CD4-positive, alpha-beta T cell treated with Interleukin-2 at 100 ng/mL for 4 hours (primary cell): ENCODE data around the gene LRRC49.
"Not testable (repeated sequence)": the region's sequence is repeated elsewhere in the genome, so short reads cannot be mapped to it uniquely, and the experiment has no call there.

Experiments used
- DNase-seq: peaks from one replicate; pipeline ENCODE4 v3.0.0-alpha.2; 2020; ENCODE audit warnings: low spot score

Gene LRRC49

DNA sequence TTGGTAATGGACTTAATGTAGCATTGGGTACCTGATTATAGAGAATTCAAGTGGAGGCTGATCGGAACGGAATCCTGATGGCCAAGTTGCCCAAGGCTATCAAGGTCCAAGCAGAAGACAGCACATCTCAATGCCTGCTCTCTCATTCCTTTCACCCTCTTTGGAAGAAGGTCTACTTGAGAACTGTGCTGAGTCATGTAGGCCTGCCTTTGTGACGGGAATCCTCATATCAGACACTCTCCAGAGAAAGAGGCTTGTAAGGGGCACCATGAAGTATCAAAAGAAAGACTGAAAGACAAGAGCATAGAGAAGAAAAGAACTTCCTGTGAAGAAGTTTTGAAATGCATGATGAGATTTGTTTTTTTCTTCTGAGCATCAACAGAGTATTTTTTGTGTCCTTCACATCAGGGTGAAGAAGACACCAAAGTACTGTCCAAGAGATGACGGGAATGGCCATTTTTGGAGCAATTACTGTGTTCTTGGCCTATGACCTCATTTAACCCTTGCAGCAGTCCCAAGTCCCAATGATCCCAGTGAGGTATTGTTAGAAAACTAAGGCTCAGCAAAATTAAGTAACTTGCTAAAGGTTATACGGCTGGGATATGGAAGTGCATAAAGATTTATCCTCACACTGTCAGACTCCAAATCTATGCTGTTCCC is 25.5 kb upstream of the LRRC49 start:
- DNase-seq: no peak

DNA sequence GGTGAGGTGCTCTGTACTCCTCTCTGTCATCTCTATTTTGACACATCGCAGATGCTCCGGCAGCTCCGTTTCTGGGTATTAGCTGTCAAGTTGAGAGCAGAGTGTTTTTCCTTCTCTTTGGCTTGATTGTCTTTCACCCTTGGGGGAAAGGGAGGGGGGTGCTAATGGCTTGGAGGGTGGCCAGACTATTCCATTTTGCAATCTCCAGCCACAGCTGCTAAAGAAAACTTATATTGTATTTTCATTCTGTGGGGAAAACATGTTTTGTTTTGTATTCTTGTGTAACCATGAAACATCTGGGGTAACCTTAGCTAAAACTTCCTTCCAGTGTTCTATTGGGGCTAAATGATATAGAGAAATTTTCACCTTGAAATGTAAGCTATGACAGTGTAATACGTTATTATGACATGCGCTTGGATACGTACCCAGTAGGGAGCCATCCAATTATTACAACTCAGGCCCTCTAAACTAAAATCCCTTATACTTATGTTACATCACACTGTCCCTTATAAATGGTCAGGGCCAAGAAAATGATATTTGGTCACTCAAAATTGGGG is 24.6 kb upstream of the LRRC49 start:
- no peak for DNase-seq

DNA sequence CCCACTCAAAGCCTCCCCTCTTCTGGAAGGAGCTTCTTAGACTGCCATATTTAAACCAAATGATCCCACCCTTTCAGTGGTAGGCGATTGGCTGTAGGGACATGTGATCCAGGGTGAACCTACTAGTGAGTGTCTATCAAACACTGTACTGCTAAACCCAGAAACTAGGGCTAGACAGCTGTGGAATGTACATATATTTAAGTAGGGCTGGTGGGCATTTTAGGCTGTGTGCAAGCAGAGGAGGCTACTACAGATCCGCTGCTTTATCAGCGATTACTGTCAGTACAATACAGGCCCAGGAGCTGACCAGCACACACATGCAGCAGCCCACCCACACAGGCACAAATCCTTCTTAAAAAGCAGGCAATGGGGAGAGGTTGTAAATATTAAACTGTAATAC is 23.3 kb upstream of the LRRC49 start:
- DNase-seq: no peak

DNA sequence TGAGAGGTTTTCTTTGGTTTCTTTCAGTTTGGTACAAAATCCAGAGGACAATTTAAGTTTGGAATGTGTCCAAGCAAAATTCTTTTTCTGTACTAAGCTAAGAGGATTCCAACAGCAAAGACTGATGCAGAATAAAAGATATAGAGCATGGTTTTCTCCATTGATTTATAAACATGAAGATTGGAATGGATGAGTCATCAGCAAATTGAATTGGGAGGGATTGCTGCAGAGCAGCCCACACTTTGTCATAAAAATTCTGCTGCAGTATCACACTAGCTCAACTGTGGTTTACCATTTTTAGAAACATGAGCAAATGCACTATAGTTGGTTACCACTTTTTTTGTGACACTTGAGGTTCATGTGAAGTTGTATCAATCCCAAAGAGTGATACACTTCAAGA is 22.6 kb upstream of the LRRC49 start:
- no peak for DNase-seq

DNA sequence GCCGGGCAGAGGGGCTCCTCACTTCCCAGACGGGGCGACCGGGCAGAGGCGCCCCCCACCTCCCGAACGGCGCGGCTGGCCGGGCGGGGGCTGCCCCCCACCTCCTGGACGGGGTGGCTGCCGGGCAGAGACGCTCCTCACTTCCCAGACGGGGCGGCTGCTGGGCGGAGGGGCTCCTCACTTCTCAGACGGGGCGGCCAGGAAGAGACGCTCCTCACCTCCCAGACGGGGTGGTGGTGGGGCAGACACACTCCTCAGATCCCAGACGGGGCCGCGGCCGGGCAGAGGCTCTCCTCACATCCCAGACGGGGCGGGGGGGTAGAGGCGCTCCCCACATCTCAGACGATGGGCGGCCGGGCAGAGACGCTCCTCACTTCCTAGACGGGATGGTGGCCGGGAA is 21.1 kb upstream of the LRRC49 start:
- not testable (repeated sequence) for DNase-seq

DNA sequence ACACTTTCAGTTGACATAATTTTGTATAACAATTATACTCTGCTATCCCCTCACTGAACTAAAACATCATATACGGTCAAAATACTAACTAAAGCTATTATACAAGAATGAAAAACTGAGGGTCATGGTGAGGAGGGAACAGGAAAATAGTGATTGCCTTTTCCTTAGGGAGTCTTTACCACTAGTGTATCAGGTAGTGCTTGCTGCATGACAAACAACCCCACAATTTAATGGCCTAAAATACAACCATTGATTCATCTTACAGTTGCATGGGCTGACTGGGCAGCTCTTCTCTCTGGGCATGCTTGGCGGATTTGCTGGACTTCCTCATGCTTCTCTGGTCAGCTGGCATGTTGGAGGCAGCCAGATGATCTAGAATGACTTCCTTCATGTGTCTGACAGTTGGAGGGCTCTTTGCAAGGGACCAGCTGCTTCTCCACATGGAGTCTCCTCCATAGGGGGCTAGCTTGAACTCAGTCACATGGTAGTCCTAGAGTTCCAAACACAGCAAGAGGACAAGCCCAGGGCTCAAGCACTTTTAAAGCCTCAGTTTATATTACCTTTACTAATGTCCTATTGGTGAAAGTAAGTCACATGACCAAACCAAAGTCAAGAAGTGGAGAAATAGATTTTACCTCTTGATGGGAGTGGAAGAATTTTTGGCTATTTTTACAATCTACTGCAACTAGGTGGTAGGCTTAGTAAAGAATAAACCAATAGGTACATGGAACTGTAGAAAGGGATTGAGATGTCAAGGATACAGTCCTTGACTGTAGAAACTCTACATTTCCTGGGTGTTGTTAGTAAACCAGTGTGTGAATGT is 19.2 kb upstream of the LRRC49 start:
- DNase-seq: no peak

DNA sequence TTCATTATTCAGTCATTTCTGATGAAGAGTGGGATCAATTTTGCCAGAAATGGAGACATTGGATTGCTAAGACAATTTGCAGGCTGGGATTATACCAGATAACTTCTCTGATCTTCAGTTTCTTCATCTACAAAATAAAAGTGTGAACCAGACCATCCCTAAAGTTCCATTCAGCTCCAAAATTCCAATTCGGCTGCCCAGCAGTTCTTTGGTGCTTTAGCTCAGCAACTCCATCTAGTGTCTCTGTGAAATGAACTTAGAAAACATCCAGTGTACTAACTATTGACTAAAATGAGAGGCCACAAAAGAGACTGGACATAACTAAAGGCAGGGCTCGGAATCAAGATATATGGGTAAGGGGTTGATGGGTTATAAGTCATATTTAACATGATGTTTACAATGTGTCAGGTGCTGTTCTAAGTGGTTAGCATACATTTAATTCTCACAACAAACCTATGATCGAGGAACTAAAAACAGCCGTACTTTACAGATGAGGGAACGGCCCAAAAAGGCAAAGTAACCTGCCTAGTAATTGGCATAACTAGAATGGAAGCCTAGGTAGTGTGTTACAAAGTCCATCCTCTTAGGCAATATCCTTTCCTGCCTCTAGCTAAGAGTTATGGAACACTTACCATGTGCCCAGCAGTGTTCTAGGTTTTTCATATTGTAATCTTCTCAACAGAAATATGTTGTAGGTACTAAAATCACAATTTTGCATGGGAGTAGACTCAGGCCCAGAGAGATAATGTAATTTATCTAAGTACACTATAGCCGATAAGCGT is 17.4 kb upstream of the LRRC49 start:
- DNase-seq: no peak

DNA sequence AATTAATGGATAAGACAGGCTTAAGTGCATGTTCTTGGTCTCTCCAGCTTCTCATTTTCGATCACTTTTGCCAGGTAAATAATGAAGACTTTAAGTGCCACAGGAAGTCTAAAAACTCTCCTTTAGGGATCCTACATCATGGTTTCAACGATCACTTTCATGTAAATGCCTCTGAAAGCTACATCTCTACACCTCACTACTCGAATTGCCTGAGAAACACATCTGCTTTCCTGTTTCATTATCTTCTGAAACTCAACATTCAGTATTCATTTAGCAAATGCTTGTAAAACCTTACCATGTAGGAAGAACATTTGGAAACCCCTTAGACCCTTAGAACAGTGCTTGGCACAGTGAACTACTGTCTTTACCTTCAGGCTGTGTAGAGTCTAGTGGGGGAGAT is 16.6 kb upstream of the LRRC49 start:
- no peak for DNase-seq

DNA sequence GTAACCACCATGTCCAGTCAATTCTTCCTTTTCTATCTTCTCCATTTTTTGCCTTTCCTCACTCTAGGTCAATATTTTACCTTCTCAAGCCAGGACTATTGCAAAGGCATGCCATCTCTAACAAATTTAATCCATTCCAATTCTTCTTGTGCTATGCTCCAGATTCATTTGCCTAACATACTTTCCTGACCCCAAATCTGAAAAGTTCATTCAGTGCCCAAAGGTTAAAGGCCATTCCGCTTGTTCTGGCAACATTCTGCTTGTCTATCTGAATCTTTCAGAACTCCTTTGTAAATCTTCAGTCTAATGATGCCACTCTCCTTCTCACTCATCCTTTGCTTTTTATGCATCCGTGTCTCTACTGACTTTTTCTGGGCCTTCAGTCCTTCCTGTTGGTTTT is 15.9 kb upstream of the LRRC49 start:
- no peak for DNase-seq

DNA sequence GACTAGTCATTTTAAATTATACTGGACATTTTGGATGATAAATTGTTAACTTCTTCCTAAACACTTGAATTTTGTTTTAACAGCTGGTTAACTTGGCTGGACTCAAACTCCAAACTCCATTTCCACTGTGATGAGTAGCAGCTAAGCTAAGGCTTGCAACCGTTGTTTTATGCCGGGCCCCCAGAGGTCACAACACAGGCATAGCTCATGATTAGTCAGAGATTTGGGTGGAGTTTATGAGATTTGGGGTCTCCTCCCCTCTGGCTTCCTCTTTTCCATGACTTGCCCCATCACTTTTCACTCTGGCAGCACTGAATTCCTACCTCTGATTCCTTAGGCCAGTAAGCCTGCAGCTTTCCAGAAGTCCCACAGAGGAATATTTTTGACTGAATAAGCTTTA is 13.2 kb upstream of the LRRC49 start:
- DNase-seq: no peak

DNA sequence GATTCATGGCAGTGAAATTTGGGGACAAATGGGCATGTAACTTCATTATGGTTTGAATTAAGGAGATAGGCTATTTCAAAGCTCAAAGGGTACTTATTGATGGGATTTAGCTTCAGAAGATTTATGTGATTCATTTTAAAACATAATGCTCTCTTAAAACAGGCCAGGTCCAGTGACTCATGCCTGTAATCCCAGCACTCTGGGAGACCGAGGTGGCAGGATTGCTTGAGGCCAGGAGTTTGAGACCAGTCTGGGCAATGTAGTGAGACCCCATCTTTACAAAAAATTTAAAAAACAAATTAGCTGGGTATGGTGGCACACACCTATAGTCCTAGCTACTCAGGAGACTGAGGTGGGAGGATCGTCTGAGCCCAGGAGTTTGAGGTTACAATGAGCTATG is 11.8 kb upstream of the LRRC49 start:
- no peak for DNase-seq

DNA sequence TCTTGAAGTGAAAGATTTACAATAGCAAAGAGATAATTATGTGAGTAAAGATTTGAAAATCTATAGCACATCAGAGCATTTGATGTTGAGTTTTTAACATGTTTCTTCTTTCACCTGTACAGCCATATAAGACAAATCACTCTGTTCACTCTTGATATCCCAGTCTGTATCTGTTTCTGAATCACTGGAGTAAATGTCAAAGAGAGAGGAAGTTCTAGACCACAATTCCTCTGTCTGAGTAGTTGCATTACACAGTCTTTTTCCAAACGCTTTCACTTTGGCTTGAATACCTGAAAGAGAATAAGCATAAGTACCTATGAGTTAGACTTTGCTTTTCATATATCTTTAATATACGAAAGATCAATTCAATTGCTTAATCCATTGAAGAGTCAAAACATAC is 10.3 kb upstream of the LRRC49 start:
- no peak for DNase-seq

DNA sequence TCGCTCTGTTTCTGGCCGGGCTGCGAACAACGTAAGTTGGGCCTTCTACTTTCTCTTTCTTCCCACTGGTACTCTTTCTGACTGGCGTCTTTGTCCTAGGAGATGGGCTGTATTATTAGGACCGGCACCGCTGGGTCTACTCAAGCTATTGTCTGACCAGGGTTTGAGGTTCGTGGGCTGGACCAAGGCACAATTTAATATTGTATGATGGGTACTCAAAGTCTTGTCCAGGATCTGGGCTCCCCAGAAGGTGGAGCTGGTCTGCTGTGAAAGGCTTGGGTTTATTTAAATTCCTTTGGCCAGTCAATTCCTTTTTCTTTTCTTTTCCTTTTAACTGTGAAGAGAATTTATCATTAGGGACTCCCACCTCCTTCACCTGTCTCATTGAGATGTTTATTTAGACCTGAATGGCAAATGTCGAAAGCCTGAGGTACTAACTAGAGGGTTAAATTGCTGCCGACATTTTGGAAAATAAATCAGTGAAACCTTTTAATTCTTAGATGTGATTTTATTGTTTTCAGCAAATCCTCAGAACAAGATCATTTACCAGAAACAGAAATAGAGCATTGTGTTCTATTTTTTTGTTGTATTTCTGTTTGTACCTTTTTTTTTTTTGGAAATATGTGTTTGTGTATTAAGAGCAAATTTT is 410 bp downstream of the LRRC49 start:
- no peak for DNase-seq

DNA sequence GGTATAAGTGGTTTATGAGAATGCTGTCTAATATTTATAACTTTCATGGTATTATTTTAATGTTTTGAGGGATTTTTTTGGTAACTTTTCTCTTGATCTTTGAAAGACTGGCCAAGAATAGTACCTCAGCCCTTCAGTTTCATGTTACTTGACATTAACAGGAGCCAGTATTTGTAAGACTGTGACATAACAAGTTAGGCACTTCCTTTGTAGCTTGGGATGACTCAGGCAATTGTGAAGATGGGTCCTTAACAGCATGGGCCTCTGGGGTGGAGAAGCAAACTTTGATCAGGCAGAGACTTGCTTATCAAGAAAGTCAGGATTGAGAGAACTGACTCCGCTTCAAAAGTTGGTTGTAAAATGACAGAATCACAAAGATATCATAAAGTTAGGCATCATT is 9.5 kb downstream of the LRRC49 start:
- no peak for DNase-seq

DNA sequence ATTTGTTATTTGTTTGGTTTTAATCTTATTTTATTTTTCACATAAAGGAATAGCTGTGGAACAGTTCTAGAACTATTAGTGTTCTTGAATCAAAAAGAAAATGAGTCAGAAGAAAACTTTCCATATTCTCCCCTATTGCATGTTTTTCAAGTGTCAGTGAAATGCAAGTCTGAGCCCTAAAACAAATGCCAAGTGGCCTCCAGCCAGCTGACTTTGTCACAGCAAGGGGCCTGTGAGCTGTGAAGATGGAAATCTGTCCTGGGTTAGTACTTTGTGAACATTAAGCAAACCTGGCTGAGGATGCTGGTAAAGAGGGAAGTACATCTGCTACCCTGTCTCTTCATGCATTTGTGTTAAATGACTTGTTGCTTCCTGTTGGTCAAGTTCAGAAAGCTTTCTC is 14.2 kb downstream of the LRRC49 start:
- no peak for DNase-seq

DNA sequence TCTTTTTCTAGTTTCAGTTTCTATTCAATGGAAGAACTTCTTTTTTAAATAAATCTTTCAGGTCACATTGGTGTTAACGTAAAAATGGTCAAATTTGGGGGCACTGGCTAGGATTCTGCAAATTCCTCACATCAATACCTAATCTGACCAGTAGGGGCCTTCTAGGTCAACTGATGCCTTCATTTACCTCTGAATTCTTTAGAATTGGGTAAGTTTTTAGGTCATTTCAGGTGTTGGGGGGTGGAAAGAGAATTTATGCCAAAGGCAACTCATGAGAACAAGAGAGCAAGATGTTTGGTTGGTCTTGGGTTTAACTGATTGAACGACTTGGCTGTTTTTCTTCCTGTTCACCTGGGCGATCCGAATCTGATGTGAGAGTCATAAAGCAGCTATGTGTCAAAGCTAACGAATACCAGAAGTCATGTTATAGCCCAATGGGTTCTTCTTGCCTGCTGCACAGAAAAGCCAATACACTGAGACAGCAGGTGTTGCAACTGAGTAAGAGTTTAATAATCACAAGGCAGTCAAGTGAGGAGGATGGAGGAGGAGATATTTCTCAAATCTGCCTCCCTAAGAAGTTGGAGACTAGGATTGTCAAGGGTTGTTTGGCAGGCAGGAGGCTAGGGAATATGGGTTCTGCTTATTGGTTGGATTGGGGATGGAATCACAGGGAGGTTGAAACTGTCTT is 15.3 kb downstream of the LRRC49 start:
- DNase-seq: no peak

DNA sequence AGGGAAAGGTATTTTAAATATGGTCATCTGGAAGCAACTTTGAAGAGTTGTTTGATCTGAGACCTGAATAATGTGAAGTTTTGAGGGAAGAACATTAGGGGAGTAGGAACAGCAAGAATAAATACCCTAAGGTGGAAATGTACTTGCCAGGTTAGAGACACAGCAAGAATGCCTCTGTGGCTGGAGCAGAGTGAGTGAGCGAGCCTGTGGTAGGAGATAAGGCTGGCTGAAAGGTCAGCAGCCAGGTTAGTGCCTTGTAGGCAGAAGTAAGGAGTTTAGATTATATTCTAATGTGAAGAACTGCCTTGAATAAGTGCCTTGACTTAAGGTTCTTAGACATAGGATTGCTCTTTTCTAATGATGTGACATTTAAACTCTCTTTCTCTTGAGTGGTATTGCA is 18.3 kb downstream of the LRRC49 start:
- no peak for DNase-seq

DNA sequence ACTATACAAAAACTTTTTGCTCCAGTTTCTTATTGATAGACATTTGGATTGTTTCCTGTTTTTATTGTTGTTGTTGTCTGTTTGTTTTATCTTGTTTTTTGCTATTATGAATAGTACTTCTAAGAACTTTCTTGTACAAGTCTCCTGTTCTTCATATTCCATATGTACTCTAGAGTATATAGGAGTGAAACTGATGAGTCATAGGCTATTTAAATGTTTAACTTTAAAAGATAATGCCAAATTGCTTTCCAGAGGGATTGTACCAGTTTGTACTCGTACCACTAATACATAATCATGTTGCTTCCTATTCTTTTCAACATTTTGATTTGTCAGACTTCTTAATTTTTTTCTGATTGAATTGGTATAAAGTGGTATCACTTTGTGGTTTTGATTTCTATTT is 19.6 kb downstream of the LRRC49 start:
- no peak for DNase-seq

DNA sequence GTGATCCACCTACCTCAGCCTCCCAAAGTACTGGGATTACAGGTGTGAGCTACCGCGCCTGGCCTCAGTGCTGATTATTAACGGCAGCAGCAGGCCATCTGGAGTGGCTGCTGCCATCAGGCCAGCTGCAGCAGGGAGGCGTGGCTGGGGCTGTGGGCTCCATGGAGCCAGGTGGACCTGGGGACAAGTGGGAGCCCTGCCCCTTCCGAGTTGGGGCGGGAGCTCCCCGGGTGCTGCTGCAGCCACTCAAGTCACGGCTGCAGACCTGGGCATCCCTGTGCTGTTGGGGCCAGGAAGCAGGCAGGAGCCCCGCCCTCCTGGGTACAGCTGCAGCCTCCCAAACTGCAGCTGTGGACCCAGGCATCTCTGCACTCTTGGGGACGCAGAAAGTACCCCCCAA is 23.9 kb downstream of the LRRC49 start:
- no peak for DNase-seq

DNA sequence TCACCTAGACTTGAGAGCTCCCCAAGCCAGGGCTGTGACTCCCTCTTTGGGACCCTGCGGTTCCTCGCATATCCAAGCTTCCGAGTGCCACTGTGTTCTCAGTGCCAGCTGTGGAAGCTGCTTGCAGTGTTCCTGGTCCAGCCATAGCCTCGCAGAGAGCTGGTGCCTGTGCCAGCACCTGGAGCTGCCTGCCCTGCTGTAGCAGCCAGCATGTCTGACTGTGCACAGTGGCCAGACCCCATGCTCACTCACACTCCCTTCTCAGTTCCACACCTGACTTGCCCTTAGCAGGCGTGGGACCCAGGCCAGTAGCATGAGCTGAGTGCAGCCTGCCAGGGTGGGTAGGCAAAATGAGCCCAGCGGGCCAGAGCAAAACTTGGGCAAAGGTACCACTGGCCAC is 25.3 kb downstream of the LRRC49 start:
- DNase-seq: no peak

DNA sequence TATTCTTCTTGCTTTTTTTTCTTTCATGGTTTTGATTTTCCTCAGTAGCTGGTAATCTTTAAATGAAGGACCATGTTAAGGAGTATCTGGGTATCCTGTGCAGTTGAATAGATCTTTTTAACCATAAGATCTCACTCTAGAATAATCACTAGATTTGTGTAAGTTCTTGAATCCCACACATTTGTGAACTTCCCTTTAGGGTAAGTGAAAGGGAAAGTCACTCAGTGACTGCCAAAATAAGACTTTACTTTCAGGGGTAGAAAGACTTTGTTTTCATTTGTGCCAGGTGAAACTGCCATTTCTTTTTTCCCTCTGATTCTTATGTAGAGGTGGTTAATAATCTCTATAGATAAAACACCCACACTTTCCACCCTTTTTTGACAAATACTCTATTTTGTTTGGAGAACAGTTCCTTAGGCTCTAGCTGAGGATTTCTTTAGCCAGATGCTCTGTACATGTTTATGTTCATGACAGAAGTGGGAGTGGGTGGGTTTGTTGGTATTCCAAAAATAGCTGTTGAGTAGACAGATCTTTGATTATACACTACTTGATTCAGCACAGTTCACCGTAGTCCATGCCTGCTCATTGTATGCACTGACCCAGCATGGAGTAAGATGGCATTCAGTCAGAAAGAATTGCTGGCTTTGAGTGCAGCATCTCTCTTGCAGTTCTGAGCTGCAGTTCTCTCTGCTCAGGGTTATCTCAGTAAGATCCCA is 28.5 kb downstream of the LRRC49 start:
- no peak for DNase-seq
